DND-41 (cell line): ENCODE measurements around the gene TTLL11.

Source experiments
- ATAC-seq: fragments of 200-7000 bp; cut with Tn5 transposase; 3 replicates; pipeline ENCODE4 v1.9.1; 2021; ENCODE audit warnings: low read depth; ENCODE audit not compliant: insufficient read depth
- DNase-seq: peaks from one replicate; pipeline ENCODE4 v3.0.0-alpha.2; 2020
- H2AFZ ChIP-seq: 2 replicates; pipeline ENCODE4 v1.6.0; 2012; ENCODE audit warnings: low read depth, low read length
- H3K27ac ChIP-seq: 2 replicates; pipeline ENCODE4 v1.5.1; 2012; ENCODE audit warnings: low read length, inconsistent platforms
- H3K27me3 ChIP-seq: fragments of 200-600 bp; sonication (generic); 2 replicates; pipeline ENCODE4 v1.6.0; 2012; ENCODE audit warnings: low read length, mild to moderate bottlenecking, inconsistent platforms; ENCODE audit not compliant: insufficient read depth, poor library complexity
- H3K36me3 ChIP-seq: 2 replicates; pipeline ENCODE4 v1.5.1; 2012; ENCODE audit warnings: low read length, inconsistent platforms; ENCODE audit not compliant: insufficient read depth
- H3K4me1 ChIP-seq: 2 replicates; pipeline ENCODE4 v1.5.1; 2012; ENCODE audit warnings: mild to moderate bottlenecking, low read length; ENCODE audit not compliant: insufficient read depth
- H3K4me2 ChIP-seq: 2 replicates; pipeline ENCODE4 v1.6.0; 2012; ENCODE audit warnings: mild to moderate bottlenecking, moderate library complexity, low read length, inconsistent platforms; ENCODE audit not compliant: insufficient read depth
- H3K4me3 ChIP-seq, 2 experiments: fragments of 200-600 bp in 1 of 2; shearing (Covaris generic) in 1 of 2; 2 replicates each; pipeline ENCODE4 v1.5.1; 2012 to 2016; ENCODE audit warnings: inconsistent platforms in 2 of 2, low read length in 2 of 2, mild to moderate bottlenecking in 2 of 2, low read depth in 1 of 2, moderate library complexity in 1 of 2
- H3K79me2 ChIP-seq: 2 replicates; pipeline ENCODE4 v1.6.0; 2012; ENCODE audit warnings: low read length, inconsistent platforms; ENCODE audit not compliant: insufficient read depth
- H3K9ac ChIP-seq: 2 replicates; pipeline ENCODE4 v1.6.0; 2012; ENCODE audit warnings: low read depth, mild to moderate bottlenecking, inconsistent platforms, low read length, moderate library complexity
- H3K9me3 ChIP-seq: 2 replicates; pipeline ENCODE4 v1.5.1; 2012; ENCODE audit warnings: low read length, moderate library complexity, mild to moderate bottlenecking, inconsistent platforms; ENCODE audit not compliant: insufficient read depth, severe bottlenecking
- H4K20me1 ChIP-seq: 2 replicates; pipeline ENCODE4 v1.6.0; 2012; ENCODE audit warnings: low read length; ENCODE audit not compliant: insufficient read depth
- EZH2 ChIP-seq: IDR thresholded peaks from 3 replicates; pipeline ENCODE4 v1.6.1; 2012; ENCODE audit warnings: borderline replicate concordance, low read depth, mild to moderate bottlenecking, moderate library complexity, low read length, inconsistent platforms; ENCODE audit not compliant: severe bottlenecking
- TF ChIP-seq, protein P1 (sequence below): IDR thresholded peaks from 2 replicates; pipeline ENCODE4 v1.5.1; 2012; ENCODE audit warnings: borderline replicate concordance, low read length, moderate library complexity, mild to moderate bottlenecking; ENCODE audit not compliant: poor library complexity, severe bottlenecking; ENCODE audit errors: extremely low read depth

Gene TTLL11

GRCh38 chr9:122059955-122060324 lies 33.2 kb downstream of the TTLL11 start:
- H3K4me1 ChIP-seq: no peaks in the 10 kb centered on the region
- peaks cover 9% of the 10 kb centered on the region; the same call in 1 of the 2 replicates for H4K20me1 ChIP-seq
- H3K79me2 ChIP-seq: no peaks in the 10 kb centered on the region
- no peak for TF ChIP-seq EZH2
- TF ChIP-seq, protein P1, sequence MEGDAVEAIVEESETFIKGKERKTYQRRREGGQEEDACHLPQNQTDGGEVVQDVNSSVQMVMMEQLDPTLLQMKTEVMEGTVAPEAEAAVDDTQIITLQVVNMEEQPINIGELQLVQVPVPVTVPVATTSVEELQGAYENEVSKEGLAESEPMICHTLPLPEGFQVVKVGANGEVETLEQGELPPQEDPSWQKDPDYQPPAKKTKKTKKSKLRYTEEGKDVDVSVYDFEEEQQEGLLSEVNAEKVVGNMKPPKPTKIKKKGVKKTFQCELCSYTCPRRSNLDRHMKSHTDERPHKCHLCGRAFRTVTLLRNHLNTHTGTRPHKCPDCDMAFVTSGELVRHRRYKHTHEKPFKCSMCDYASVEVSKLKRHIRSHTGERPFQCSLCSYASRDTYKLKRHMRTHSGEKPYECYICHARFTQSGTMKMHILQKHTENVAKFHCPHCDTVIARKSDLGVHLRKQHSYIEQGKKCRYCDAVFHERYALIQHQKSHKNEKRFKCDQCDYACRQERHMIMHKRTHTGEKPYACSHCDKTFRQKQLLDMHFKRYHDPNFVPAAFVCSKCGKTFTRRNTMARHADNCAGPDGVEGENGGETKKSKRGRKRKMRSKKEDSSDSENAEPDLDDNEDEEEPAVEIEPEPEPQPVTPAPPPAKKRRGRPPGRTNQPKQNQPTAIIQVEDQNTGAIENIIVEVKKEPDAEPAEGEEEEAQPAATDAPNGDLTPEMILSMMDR: no peak
- no peak overlapping the region for H3K27ac ChIP-seq
- no peaks in the 10 kb centered on the region for H3K27me3 ChIP-seq
- H3K9me3 ChIP-seq: no peaks in the 10 kb centered on the region
- no peaks in the 10 kb centered on the region for H3K36me3 ChIP-seq
- H3K9ac ChIP-seq: no peak overlapping the region
- no peak overlapping the region for H2AFZ ChIP-seq
- no peak for ATAC-seq
- H3K4me3 ChIP-seq: no peak overlapping the region
- no peak overlapping the region for H3K4me2 ChIP-seq
- no peak for DNase-seq

GRCh38 chr9:122059214-122059954 lies 33.7 kb downstream of the TTLL11 start:
- H3K4me1 ChIP-seq: no peaks in the 10 kb centered on the region
- no peak for ATAC-seq
- no peaks in the 10 kb centered on the region for H3K27me3 ChIP-seq
- no peak for DNase-seq
- no peak overlapping the region for H3K9ac ChIP-seq
- no peak overlapping the region for H3K27ac ChIP-seq
- no peak overlapping the region for H2AFZ ChIP-seq
- H3K4me2 ChIP-seq: no peak overlapping the region
- no peaks in the 10 kb centered on the region for H3K36me3 ChIP-seq
- peaks cover 9% of the 10 kb centered on the region; the same call in 1 of the 2 replicates for H4K20me1 ChIP-seq
- TF ChIP-seq, protein P1: no peak
- TF ChIP-seq EZH2: no peak
- H3K4me3 ChIP-seq: no peak overlapping the region
- no peaks in the 10 kb centered on the region for H3K79me2 ChIP-seq
- H3K9me3 ChIP-seq: no peaks in the 10 kb centered on the region

DNA sequence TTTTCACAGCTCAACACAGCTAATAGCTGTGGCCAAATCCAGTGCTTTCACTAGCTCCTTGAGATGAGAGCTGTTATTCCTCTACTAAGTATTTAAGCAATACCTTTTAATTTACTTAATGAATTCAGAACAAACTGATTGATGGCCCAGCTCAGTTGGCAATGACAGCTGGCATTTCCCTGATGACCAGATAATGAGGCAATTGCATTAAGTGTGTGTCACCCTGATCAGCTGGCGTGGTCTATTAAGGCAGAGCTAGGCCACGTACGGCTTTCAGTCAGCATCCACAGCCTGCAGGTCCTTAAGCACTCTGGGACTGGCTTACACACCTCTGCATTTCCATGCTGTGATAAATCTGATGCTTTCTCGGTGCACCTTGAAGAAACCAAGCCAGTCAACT lies 34.4 kb downstream of the TTLL11 start:
- ATAC-seq (no peak), DNase-seq (no peak)
- TF ChIP-seq EZH2: no peak
- TF ChIP-seq, protein P1: no peak
- Histone ChIP-seq H3K79me2 (no peaks in the 10 kb centered on the region), H3K9me3 (no peaks in the 10 kb centered on the region), H3K9ac (no peak overlapping the region), H3K27ac (no peak overlapping the region), H3K27me3 (no peaks in the 10 kb centered on the region), H2AFZ (no peak overlapping the region), H3K36me3 (no peaks in the 10 kb centered on the region), H3K4me3 (no peak overlapping the region), H3K4me1 (no peaks in the 10 kb centered on the region), H3K4me2 (no peak overlapping the region), H4K20me1 (peaks cover 9% of the 10 kb centered on the region; the same call in 1 of the 2 replicates)
